NCI-H510A (cell line): ENCODE measurements around the gene ACSM3.
"Not testable (repeated sequence)": the region's sequence is repeated elsewhere in the genome, so short reads cannot be mapped to it uniquely, and the experiment has no call there.

ENCODE experiments used
- DNase-seq: peaks from one replicate; lab custom pipeline; 2025; lab: John Stamatoyannopoulos, UW

Gene ACSM3

DNA sequence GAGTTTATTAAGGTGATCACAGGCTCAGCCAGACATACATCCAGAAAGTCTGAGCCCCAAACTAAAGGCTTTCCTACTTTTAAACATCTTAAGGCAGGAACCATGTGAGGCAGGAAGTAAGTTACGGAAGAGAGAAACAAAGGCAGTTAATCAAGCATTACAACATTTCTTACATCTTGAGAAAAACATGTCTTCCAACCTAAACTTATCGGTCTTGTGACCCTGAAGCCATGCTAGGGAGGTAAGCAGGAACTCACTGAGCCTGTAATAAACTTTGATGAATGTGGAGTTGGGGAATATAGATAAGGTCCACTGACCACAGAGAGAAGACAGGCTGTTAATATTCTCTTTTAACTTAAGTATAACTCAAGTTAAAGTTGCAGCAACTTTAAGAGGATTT lies 3.5 kb upstream of the ACSM3 start:
- no peak for DNase-seq

DNA sequence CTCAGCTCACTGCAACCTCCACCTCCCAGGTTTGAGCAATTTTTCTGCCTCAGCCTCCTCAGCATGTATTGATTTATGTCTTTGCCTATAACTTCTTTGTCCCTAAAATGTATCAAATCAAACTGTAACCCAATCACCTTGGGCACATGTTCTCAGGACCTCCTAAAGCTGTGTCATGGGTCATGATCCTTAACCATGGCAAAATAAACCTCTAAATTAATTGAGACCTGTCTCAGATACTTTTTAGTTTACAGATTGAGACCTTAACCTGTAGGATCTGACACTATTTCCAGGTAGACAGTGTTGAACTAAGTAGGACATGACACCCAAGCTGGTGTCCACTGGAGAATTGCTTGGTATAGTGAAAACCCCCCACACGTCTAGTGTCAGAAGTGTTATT lies 2.6 kb upstream of the ACSM3 start:
- no peak for DNase-seq

DNA sequence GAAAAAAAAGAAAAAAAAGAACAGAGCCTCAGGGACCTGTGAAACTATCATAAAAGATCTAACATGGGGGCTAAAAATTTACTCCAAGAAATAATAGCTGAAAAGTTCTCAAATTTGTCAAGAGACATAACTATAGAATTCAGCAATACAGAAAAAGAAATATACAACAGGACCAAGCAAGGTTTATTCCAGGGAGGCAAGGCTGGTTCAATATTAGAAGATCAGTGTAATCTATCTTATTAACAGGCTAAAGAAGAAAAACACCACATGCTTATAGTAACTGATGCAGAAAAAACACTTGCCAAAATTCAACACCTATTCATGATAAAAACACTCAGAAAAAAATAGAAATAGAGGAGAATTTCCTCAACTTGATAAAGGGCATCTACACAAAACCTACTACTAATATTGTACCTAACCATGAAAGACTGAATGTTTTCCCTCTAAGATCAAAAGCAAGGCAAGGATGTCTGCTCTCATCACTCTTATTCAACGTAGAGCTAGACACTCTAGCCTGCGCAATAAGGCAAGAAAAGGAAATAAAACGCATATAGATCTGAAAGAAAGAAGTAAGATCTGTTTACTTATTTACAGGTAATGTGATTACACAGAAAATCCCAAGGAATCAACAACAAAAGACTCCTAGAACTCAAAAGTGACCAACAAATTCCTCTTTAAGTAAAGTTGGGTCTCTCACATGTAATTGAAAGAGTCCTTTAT lies 1.2 kb upstream of the ACSM3 start:
- no peak for DNase-seq

DNA sequence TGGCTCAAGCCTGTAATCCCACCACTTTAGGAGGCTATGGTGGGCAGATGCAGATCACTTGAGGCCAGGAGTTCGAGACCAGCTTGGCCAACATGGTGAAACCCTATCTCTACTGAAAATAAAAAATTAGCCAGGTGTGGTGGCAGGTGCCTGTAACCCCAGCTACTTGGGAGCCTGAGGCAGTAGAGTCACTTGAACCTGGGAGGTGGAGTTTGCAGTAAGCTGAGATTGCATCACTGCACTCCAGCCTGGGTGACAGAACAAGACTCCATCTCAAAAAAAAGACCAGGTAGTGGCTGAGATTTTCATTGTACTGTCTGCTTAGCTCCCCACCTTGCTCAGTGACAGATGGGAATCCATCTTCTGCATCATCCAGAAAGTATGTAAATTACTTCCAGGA lies 634 bp downstream of the ACSM3 start:
- not testable (repeated sequence) for DNase-seq

DNA sequence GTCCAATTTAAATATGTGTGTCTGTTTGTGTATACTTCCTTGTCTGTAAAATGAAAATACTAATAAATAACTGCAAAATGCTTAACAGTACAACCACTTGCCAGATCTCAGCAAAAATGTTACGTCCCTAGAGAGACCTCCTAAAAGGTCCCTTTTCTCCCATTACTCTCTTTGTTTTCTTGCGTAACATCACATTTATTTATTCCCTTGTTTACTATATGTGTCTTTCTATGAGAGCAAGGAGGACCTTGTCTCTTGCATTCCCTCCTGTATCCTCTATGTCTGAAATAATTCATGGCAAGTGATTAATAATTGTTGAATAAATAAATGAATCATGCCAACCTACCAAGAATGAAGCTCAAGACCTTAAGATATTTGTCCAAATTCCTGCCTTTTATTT lies 1.9 kb downstream of the ACSM3 start:
- DNase-seq = no peak

DNA sequence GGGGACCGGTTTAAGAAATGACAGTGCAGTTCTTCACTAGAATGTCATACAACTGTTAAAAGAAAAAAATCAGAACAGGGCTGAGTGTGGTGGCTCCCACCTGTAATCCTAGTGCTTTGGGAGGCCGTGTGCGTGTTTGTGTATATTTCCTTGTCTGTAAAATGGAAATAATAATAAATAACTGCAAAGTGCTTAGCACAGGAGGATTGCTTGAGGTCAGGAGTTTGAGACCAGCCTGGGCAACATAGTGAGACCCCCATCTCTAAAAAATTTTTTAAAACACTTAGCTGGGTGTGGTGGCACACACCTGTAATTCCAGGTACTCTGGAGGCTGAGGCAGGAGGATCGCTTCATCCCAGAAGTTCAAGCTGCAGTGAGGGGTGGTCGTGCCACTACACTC lies 2.5 kb downstream of the ACSM3 start:
- no peak for DNase-seq

DNA sequence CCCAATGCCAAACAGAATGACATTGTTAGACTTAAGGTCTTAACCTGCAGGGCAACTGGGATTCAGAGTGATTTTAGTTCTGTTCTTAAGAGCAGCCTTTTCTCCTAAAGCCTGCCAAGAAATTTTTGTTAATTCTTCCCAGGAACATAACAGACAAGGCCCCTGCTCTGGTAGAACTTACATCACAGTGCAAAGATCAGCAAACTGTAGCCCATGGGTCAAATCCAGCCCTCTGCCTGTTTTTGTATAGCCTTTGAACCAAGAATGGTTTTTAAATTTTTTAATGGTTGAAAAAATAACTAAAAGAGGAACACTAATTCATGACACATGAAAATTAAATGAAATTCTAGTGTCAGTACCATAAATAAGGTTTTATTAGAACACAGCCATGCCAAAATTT lies 3.8 kb downstream of the ACSM3 start:
- DNase-seq = no peak

DNA sequence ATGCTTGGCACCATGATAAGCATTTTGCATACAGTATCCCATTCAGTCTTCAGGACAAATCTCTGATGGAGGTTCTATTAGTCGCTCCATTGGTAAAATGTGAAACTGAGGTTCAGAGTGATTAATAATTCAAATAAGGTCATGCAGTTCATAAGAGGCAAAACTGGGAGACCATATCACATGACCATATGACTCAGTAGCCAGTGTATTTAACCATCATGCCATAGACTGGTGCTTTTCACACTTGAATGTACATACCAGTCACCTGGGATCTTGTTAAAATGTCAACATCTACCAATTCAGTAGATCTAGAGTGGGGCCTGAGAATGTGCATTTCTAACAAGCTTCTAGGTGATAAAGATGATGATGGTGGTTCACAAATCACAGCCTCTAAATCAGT lies 4.3 kb downstream of the ACSM3 start:
- no peak for DNase-seq

DNA sequence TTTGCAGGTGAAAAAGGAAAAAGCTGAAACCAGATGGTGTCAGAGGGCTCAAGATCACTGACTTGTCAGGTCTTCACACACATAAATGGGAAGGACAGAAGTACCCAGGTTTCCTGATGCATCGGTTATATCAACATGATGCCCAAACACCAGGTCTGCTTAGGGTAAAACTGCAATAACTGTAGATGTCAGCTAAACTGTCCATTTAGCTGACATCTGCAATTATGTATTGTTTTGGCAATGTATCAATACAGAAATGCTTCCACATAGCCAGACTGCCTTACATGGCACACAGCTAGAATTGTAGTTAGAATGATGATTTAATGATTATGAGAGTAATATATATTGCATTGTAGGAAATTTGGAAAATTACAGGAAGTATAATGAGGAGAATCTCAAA lies 5.0 kb downstream of the ACSM3 start:
- no peak for DNase-seq

DNA sequence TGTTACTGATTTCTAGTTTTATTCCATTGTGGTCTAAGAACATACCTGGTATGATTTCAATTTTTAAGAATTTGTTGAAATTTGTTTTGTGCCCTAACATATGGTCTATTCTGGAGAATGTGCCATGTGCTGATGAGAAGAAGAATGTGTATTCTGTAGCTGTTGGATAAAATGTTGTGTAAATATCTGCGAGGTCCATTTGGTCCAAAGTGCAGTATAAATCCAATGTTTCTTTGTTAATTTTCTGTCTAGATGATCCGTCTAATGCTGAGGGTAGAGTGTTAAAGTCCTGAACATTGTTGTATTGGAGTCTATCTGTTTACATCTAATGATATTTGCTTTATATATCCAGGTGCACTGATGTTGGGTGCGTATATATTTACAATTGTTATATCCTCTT lies 9.9 kb downstream of the ACSM3 start:
- DNase-seq = no peak

DNA sequence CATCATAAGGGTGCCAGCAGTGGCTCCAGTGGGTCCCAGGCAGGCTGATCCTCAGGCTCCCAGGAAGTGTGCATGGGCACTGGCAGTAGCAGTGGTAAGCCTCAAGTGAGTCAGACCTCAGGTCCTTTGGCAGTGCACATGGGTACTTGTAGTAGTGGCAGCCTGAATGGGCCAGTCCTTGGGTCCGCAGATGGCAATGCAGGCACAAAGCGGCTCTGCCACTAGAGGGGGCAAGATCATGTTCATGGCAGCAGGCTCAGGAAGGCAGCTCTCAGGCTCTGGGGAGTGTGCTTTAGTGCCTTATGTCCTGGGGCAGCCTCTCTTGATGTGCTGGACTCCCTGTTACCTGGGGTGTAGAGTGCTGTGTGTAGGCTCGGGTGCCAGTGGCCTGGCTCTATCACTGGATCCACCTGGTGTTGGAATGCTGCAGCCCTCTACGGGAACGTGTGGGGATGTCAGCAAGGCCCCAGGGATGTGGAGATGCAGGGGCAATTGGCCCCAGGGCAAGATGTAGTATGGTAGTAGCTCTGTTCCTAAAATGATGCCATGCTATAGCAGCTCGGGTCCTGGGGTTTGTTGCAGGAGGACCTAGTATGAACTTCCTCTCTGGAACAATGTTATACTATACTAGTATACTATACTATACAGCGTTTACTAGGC lies 11.0 kb downstream of the ACSM3 start:
- DNase-seq = peak; percentile 40

DNA sequence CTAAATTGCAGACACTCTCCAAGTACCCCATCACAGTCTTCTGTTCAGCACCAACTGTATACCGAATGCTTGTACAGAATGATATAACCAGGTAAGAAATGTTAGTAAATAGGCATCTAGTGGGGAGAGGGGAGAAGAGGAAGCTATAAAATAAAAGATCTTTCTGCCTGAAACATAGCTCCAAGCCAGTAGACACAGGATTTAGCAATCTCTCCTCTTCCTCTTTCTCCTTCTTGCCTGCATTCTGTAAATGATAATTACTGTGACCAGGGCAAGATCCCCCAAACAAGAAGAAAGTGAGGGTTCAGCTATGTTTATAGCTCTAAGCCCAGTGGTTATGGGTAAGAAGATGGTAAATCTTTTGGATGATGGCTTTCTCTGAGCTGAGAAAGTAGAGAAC lies 17.9 kb downstream of the ACSM3 start:
- no peak for DNase-seq

DNA sequence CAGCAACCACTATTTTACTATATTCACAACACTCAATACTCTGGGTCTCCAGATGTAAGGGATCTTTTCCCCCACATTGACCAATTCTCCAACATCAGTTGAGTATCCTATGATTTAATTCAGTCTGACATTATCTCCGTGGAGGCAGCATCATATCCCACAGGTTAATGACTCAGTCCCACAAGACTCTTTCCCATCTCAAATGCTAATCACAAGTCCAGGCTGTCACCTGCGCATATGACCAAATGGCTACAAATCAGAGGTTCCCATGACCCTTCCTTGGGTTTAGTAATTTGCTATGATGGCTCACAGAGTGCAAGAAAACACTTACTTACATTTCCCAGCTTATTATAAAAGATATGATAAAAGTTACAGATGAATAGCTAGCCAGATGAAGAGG lies 18.7 kb downstream of the ACSM3 start:
- DNase-seq = no peak

DNA sequence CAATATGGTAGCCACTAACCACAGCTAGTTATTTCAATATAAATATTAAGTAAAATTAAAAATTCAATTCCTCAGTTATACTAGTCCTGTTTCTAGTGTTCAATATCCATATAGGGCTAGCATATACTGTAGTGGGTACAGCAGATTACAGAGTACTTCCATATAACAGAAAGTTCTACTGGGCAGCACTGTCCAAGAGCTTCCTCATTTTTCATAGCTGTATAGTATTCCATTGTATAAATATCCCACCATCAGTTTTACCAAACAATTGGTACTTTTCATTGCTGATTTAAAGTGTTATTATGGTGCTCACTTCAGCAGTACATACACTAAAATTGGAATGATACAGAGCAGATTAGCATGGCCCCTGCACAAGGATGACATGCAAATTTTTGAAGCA lies 20.4 kb downstream of the ACSM3 start:
- no peak for DNase-seq

DNA sequence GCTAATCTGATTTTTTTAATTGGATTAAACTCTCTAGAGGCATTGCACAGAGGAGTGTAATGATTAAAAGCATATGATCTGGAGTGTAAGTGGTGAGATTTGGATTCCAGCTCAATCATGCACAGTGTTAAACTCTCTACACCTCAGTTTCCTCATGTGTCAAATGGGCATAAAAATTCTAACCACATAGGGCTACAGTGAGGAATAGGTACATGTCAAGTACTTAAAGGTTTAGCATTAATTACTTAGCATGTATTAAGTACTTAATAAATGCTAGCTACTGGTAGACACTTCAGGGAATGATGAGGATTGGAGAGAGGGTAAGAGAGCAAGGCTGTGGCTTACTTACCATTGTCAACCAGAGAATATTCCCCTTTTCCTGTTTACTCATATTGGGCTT lies 25.3 kb downstream of the ACSM3 start:
- DNase-seq = no peak

DNA sequence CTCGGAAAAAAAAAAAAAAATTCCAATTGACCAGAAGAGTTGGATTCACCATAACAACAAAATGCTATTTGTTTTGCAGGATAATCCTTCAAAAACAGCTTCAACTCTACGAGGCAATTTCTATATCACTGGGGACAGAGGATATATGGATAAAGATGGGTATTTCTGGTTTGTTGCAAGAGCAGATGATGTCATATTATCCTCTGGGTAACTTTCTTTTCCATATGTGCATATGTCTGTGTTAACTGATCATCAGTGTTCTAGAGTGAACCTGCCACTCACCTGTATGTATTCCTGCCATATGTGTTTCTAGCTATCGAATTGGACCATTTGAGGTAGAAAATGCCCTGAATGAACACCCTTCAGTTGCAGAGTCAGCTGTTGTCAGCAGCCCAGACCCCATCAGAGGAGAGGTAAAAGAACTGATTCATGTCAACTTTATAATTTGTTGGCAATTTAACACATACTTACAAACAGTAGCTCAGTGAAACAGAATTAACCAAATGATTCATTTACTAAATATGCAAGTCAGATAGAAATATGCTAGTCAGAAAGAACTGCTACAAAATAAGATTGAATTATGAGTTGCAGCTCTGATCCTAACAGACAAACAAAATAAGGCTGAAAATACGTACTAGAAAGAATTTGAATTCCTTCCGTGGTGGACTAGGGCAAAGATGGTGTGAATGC lies 28.3 kb downstream of the ACSM3 start:
- DNase-seq = no peak

DNA sequence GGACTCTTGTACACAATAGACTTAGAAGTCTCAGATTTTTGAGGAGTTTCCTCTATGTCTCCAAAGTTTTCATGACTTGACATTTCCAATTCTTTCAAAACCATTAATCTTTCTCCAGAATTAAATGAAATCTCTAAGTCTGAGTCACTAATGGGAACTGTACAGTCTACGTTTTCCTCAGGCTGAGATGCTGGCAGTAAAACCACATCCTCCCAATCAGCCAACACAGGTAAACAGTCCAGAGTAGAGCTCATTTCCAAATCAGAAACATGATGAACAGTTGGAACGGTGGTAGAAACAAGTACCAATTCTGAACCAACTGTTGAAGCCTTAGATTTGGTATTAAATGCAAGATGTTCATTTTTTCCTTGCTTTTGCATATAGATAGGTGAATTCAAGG lies 34.5 kb downstream of the ACSM3 start:
- no peak for DNase-seq

DNA sequence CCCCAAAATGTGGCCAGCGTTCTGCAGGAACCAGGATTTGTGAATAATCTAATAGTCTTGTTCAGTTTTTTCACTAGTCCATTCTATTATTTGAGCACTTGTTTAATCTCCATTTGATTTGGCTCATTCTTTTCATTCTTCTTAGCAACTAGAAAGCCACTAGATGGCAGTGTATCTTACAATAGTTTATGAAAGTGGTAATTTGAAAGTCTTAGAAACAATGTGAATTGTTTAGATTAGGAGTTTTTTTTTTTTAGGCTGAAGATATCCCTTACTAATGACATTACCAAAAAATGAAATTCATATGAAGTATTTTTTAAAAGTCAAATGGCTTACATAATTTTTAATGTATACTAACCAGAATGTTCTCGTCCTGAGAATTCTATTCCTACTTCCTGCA lies 35.8 kb downstream of the ACSM3 start:
- DNase-seq = peak; percentile 35

DNA sequence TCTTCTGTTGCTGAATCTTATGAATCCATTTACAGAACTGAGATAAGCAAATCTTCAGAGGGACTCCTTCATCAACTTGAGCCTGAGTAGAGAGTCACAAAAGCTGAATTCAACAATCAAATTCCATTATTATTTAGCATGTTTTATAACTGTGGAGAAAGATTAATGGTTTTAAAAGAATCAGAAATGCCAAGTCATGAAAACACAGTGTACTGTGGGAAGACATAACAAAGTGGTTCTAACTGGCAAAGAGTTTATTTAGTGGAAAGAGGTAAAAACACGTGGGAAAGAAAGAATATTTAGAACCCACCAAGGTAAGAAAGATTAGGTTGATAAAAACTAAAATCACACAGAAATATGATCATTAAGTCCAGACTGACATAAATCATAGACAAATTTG lies 37.5 kb downstream of the ACSM3 start:
- DNase-seq = no peak

DNA sequence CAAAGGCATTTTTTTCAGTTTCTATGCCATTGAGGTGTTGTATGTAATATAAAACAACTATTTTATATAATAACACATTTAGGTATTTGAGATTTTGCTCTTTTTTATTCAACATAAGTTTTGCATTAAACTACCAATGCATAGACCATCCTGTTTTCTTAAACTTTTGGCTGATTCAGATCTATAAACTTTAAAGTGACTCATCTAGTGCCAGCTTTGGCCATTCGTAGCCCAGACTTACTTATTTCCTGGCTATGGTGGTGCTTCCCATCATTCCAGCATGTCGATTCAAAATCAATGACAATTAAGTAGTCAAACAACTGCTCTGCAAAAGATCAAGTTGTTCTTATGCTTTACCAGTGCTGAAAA lies 39.4 kb downstream of the ACSM3 start:
- no peak for DNase-seq

DNA sequence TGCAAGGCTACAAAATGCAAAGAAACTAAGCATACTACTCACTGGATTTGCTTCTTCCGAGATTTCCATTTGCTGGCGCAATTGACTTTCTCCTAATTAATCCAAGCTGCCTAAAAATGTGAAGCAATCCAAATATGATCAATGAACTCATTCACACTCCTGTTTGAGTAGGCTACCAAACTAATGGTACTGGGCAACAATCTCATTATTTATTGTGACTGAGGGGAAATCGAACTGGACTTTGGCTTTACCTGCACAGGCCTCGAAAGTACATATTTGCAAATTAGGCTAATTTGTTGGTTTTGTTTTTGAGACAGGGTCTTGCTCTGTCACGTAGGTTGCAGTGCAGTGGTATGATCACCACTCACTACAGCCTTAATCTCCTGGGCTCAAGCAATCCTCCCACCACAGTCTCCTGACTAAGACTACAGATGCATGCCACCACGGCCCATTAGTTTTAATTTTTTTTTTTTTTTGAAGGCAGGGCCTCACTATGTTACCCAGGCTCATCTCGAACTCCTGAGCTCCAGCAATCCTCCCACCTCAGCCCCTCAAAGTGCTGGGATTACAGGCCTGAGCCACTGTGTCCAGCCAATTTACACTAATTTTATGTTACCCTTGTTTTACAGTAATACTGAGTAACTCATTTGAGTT lies 39.9 kb downstream of the ACSM3 start:
- DNase-seq = no peak

DNA sequence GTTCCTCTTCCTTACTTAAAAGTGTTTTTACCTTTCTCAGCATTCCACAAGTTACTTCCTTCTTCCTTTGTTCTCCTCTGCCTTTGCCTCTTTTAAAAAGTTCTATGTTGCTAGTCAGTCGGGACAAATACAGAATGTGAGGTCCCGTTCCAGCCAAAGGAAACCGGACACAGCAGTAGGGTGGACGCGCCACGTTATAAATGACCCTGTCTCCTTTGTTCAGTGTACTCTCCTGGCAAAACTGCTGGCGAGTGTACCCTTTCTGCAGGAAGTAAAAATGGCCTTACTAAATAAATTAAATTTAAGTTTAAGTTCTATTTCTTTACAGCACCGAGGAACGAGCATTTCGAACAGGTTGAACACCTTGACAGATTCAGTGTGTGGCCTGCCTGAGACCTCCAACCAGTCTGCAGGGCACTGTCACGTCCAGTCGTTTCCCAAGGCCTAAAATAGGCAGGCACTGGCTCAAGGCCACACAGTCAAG lies 41.9 kb downstream of the ACSM3 start:
- not testable (repeated sequence) for DNase-seq
